GM23248 (cell line): ENCODE results near the gene DGKI. TPM values are rescaled to one million over a fixed set of nuclear protein-coding genes. Genes with fewer than 3 reads are reported as not detected.
A peak's percentile ranks its signal among the peaks of the same experiment; 100 is the strongest.

Experiments used
- DNase-seq: peaks from one replicate; pipeline ENCODE4 v3.0.0-alpha.2; 2015
- H2AFZ ChIP-seq: fragments of 200-600 bp; sonication (generic); 2 replicates; pipeline ENCODE4 v1.6.1; 2016; ENCODE audit warnings: antibody characterized with exemption
- H3F3A ChIP-seq: fragments of 200-600 bp; sonication (generic); 2 replicates; pipeline ENCODE4 v1.6.1; 2016; ENCODE audit warnings: mild to moderate bottlenecking, antibody characterized with exemption, mixed run types; ENCODE audit not compliant: insufficient read depth
- H3K27ac ChIP-seq: fragments of 200-600 bp; sonication (generic); 2 replicates; pipeline ENCODE4 v1.5.1; 2016; ENCODE audit warnings: mild to moderate bottlenecking
- H3K27me3 ChIP-seq: fragments of 200-600 bp; sonication (generic); replicated peaks from 2 replicates; pipeline ENCODE4 v1.6.1; 2016; ENCODE audit warnings: mild to moderate bottlenecking; ENCODE audit not compliant: insufficient read depth
- H3K36me3 ChIP-seq: fragments of 200-600 bp; sonication (generic); 2 replicates; pipeline ENCODE4 v1.6.1; 2016; ENCODE audit warnings: low read depth, mild to moderate bottlenecking
- H3K4me1 ChIP-seq: fragments of 200-600 bp; sonication (generic); 2 replicates; pipeline ENCODE4 v1.6.1; 2016; ENCODE audit warnings: mild to moderate bottlenecking; ENCODE audit not compliant: insufficient read depth
- H3K4me2 ChIP-seq: fragments of 200-600 bp; sonication (generic); one replicate; pipeline ENCODE4 v1.6.1; 2016; ENCODE audit warnings: mild to moderate bottlenecking; ENCODE audit not compliant: unreplicated experiment
- H3K4me3 ChIP-seq: fragments of 200-600 bp; sonication (generic); 2 replicates; pipeline ENCODE4 v1.5.1; 2016; ENCODE audit warnings: mild to moderate bottlenecking
- H3K79me2 ChIP-seq: fragments of 200-600 bp; sonication (generic); 2 replicates; pipeline ENCODE4 v1.6.1; 2016; ENCODE audit warnings: mild to moderate bottlenecking; ENCODE audit not compliant: insufficient read depth
- H3K9ac ChIP-seq: fragments of 200-600 bp; sonication (generic); 2 replicates; pipeline ENCODE4 v1.6.1; 2016; ENCODE audit warnings: mild to moderate bottlenecking
- H3K9me2 ChIP-seq: fragments of 200-600 bp; sonication (generic); 2 replicates; pipeline ENCODE4 v1.6.1; 2016; ENCODE audit warnings: mixed run types, mild to moderate bottlenecking, moderate library complexity; ENCODE audit not compliant: insufficient read depth
- H3K9me3 ChIP-seq: fragments of 200-600 bp; sonication (generic); one replicate; pipeline ENCODE4 v1.6.1; 2017; ENCODE audit warnings: low read depth
- H4K20me1 ChIP-seq: fragments of 200-600 bp; sonication (generic); 2 replicates; pipeline ENCODE4 v1.6.0; 2016; ENCODE audit not compliant: insufficient read depth
- EZH2 ChIP-seq: fragments of 200-600 bp; sonication (generic); IDR thresholded peaks from 2 replicates; pipeline ENCODE4 v1.6.1; 2018; ENCODE audit warnings: antibody characterized with exemption, mild to moderate bottlenecking; ENCODE audit not compliant: insufficient read depth, poor library complexity, severe bottlenecking
- EZH2phosphoT487 ChIP-seq: fragments of 200-600 bp; sonication (generic); IDR thresholded peaks from 2 replicates; pipeline ENCODE4 v1.6.1; 2018; ENCODE audit warnings: antibody characterized with exemption, moderate library complexity, mild to moderate bottlenecking, low read depth; ENCODE audit not compliant: insufficient read depth
- WGBS, 2 experiments: methylation state at CpG; one replicate each; pipeline ENCODE4 v1.1.6; 2015 to 2017; ENCODE audit warnings: low lambda C conversion rate in 2 of 2, low coverage in 1 of 2; ENCODE audit errors: missing lambda C conversion rate in 2 of 2; 5-methylcytosine and 5-hydroxymethylcytosine counted together
- in situ Hi-C: fragments of 300-500 bp; cut with MboI; formaldehyde crosslinking; loops from 2 replicates; pipeline ENCODE4 v1.15.0; 2020
- polyA plus RNA-seq: library from polyadenylated mRNA; unstranded; fragments of >200 nt; fragmentation: Nextera tagmentation; extraction: Ambion mirVana; gene quantifications from 2 replicates; pipeline ENCODE4 v1.2.1, GENCODE V29; 2016
- total RNA-seq: library from RNA; depleted of rRNA; stranded (reverse); fragments of >200 nt; shearing (Covaris generic); gene quantifications from 2 replicates; pipeline ENCODE4 v1.2.3, GENCODE V29; 2014

Gene DGKI
- total and polyA plus RNA-seq, 2 experiments from 2014 or later, result 5.4 to 25.9 TPM

- Histone ChIP-seq H3K9me2 (no peaks in the 10 kb centered on the region), H4K20me1 (no peaks in the 10 kb centered on the region), H3K4me3 (peak overlapping the region; percentile 12; the same call in 1 of the 2 replicates), H2AFZ (no peak overlapping the region), H3F3A (peaks cover 89% of the 10 kb centered on the region), H3K79me2 (peaks cover 25% of the 10 kb centered on the region), H3K9me3 (no peaks in the 10 kb centered on the region), H3K27ac (peak overlapping the region; percentile 94), H3K4me1 (peaks cover 63% of the 10 kb centered on the region), H3K4me2 (peak overlapping the region; percentile 67), H3K27me3 (no peaks in the 10 kb centered on the region), H3K36me3 (peaks cover 57% of the 10 kb centered on the region), H3K9ac (peak overlapping the region; percentile 62)
- TF ChIP-seq EZH2 (no peak), EZH2phosphoT487 (no peak)
- in situ Hi-C loops, result no loop called here
- DNase-seq, result peak; percentile 55
Observed at GRCh38 chr7:137882806-137883205, 36.0 kb upstream of the DGKI start.

- 0 to 3% methylated on average over 5 of the region's 5 CpGs for WGBS, 2 experiments
Observed at GRCh38 chr7:137882261-137882668, 35.5 kb upstream of the DGKI start.

GRCh38 chr7:137881607-137882260 is 35.0 kb upstream of the DGKI start:
- Histone ChIP-seq H3K9me3 (no peaks in the 10 kb centered on the region), H3K27me3 (no peaks in the 10 kb centered on the region), H4K20me1 (no peaks in the 10 kb centered on the region), H3K4me2 (peak overlapping the region; percentile 20), H3K9ac (0 out of 2 replicates have a peak overlapping the region, but pooled peaks have one; percentile 71), H3K4me3 (no peak overlapping the region), H3K27ac (peak overlapping the region; percentile 94), H3K36me3 (peaks cover 60% of the 10 kb centered on the region), H3K4me1 (peaks cover 63% of the 10 kb centered on the region), H3K9me2 (no peaks in the 10 kb centered on the region), H3F3A (peaks cover 90% of the 10 kb centered on the region), H3K79me2 (peaks cover 14% of the 10 kb centered on the region), H2AFZ (no peak overlapping the region)
- WGBS, 2 experiments, result 74 to 75% methylated on average over 8 of the region's 8 CpGs
- no peak for TF ChIP-seq EZH2
- no peak for TF ChIP-seq EZH2phosphoT487
- in situ Hi-C loops, result no loop called here
- DNase-seq, result no peak

More at GRCh38 chr7:137882261-137882668, 35.5 kb upstream of the DGKI start:
- Histone ChIP-seq H2AFZ (no peak overlapping the region), H3K9me3 (no peaks in the 10 kb centered on the region), H4K20me1 (no peaks in the 10 kb centered on the region), H3K9me2 (no peaks in the 10 kb centered on the region), H3K36me3 (peaks cover 58% of the 10 kb centered on the region), H3K27me3 (no peaks in the 10 kb centered on the region), H3K27ac (peak overlapping the region; percentile 94), H3K79me2 (peaks cover 20% of the 10 kb centered on the region), H3K4me3 (peak overlapping the region; percentile 12; the same call in 1 of the 2 replicates), H3K4me1 (peaks cover 63% of the 10 kb centered on the region), H3K4me2 (peak overlapping the region; percentile 67), H3F3A (peaks cover 90% of the 10 kb centered on the region), H3K9ac (peak overlapping the region; percentile 62)
- in situ Hi-C loops, result no loop called here
- TF ChIP-seq EZH2phosphoT487 (no peak), EZH2 (no peak)
- DNase-seq, result peak; percentile 99

GRCh38 chr7:137880432-137880831 is 33.7 kb upstream of the DGKI start:
- Histone ChIP-seq H3K9ac (peak overlapping the region; percentile 73), H3K27ac (peak overlapping the region; percentile 94), H3F3A (peaks cover 90% of the 10 kb centered on the region), H3K4me2 (peak overlapping the region; percentile 46), H3K9me3 (no peaks in the 10 kb centered on the region), H3K79me2 (peaks cover 3% of the 10 kb centered on the region), H3K4me1 (peaks cover 61% of the 10 kb centered on the region), H3K36me3 (peaks cover 73% of the 10 kb centered on the region), H3K27me3 (no peaks in the 10 kb centered on the region), H3K9me2 (no peaks in the 10 kb centered on the region), H3K4me3 (no peak overlapping the region), H2AFZ (no peak overlapping the region), H4K20me1 (no peaks in the 10 kb centered on the region)
- in situ Hi-C loops, result no loop called here
- TF ChIP-seq EZH2phosphoT487 (no peak), EZH2 (no peak)
- peak; percentile 96 for DNase-seq
- 2 to 3% methylated on average over 5 of the region's 5 CpGs for WGBS, 2 experiments
